GM19463 (cell line): Measurements from ENCODE around the gene LBX2.
"Not testable (repeated sequence)": the region's sequence is repeated elsewhere in the genome, so short reads cannot be mapped to it uniquely, and the experiment has no call there.

Experiments used
- ATAC-seq: cut with Tn5 transposase; IDR thresholded peaks from one replicate; pipeline ENCODE4 v1.9.1; 2021; ENCODE audit warnings: mild to moderate bottlenecking, moderate library complexity; ENCODE audit not compliant: unreplicated experiment

The LBX2 gene

GRCh38 chr2:74459503-74460118, 39.8 kb downstream of the LBX2 start:
- not testable (repeated sequence) for ATAC-seq

GRCh38 chr2:74458938-74459363, 40.5 kb downstream of the LBX2 start:
- ATAC-seq = no peak

GRCh38 chr2:74458132-74458937, 41.1 kb downstream of the LBX2 start, which contains the start of gene WBP1:
Gene WBP1 (plus strand): TSS chr2:74458438. CDS start chr2:74458603, 165 bp downstream.
- peak; percentile 76 for ATAC-seq

- ATAC-seq = peak; percentile 26
These were observed 41.8 kb downstream of the LBX2 start for GRCh38 chr2:74457549-74458131.

- ATAC-seq = no peak
These were observed 42.3 kb downstream of the LBX2 start for GRCh38 chr2:74457129-74457548.

- peak; percentile 32 for ATAC-seq
These were observed 44.5 kb downstream of the LBX2 start, which contains the start of gene INO80B for GRCh38 chr2:74454654-74455511. Gene INO80B (plus strand): TSS chr2:74455087. CDS start chr2:74455117, 30 bp downstream.

GRCh38 chr2:74450570-74451190, 48.7 kb downstream of the LBX2 start:
- ATAC-seq = no peak

- ATAC-seq = no peak
These were observed 50.6 kb downstream of the LBX2 start for GRCh38 chr2:74448771-74449170.
